ENCODE data around the gene VKORC1L1.
"Not testable (repeated sequence)": the region's sequence is repeated elsewhere in the genome, so short reads cannot be mapped to it uniquely, and the experiment has no call there.

Gene VKORC1L1

GRCh38 chr7:66000823-66001417 lies 128.0 kb downstream of the VKORC1L1 start:
- H3K27ac ChIP-seq (ENCODE audit: low read depth, low read length), result not testable (repeated sequence)

DNA sequence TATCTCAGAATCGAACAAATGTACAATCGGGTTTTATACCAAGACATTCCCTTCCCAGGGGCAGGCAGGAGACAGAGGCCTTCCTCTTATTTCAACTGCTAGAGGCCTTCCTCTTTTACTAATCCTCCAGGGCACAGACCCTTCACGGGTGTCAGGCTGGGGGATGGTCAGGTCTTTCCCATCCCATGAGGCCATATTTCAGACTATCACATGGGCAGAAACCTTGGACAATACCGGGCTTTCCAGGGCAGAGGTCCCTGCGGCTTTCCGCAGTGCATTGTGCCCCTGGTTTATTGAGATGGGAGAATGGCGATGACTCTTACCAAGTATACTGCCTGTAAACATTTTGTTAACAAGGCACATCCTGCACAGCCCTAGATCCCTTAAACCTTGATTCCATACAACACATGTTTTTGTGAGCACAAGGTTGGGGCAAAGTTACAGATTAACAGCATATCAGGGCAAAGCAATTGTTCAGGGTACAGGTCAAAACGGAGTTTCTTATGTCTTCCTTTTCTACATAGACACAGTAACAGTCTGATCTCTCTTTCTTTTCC lies 132.3 kb downstream of the VKORC1L1 start:
- H3K27ac ChIP-seq (ENCODE audit: low read depth, low read length); H3K4me3 ChIP-seq (ENCODE audit: low read depth, low read length); H3K9me3 ChIP-seq (ENCODE audit: control insufficient read depth, insufficient read depth, low read depth, low read length); H3K4me1 ChIP-seq (ENCODE audit: control insufficient read depth, insufficient read depth, low read length); H3K36me3 ChIP-seq (ENCODE audit: control insufficient read depth, insufficient read depth, low read length); H3K27me3 ChIP-seq (ENCODE audit: control insufficient read depth, insufficient read depth, low read length); H3K9ac ChIP-seq (ENCODE audit: low read length): not testable (repeated sequence)

More at GRCh38 chr7:66000823-66001417, 128.0 kb downstream of the VKORC1L1 start:
- not testable (repeated sequence) for H3K4me3 ChIP-seq (ENCODE audit: low read depth, low read length); H3K4me1 ChIP-seq (ENCODE audit: control insufficient read depth, insufficient read depth, low read length); H3K27me3 ChIP-seq (ENCODE audit: control insufficient read depth, insufficient read depth, low read length); H3K9me3 ChIP-seq (ENCODE audit: control insufficient read depth, insufficient read depth, low read depth, low read length); H3K36me3 ChIP-seq (ENCODE audit: control insufficient read depth, insufficient read depth, low read length); H3K9ac ChIP-seq (ENCODE audit: low read length)

GRCh38 chr7:66007232-66007631 lies 134.4 kb downstream of the VKORC1L1 start:
- Histone ChIP-seq H3K9ac (ENCODE audit: low read length) (no peak overlapping the region), H3K4me1 (ENCODE audit: control insufficient read depth, insufficient read depth, low read length) (no peaks in the 10 kb centered on the region), H3K9me3 (ENCODE audit: control insufficient read depth, insufficient read depth, low read depth, low read length) (no peaks in the 10 kb centered on the region), H3K27ac (ENCODE audit: low read depth, low read length) (no peak overlapping the region), H3K4me3 (ENCODE audit: low read depth, low read length) (no peak overlapping the region), H3K27me3 (ENCODE audit: control insufficient read depth, insufficient read depth, low read length) (no peaks in the 10 kb centered on the region), H3K36me3 (ENCODE audit: control insufficient read depth, insufficient read depth, low read length) (no peaks in the 10 kb centered on the region)

Data from HUES6 (cell line).